ENCODE data around the gene SYS1. TPM values are rescaled to one million over a fixed set of nuclear protein-coding genes. Genes with fewer than 3 reads are reported as not detected.

SYS1 gene
- total RNA-seq, 1 experiment from 2014 or later: 29.1 TPM

GRCh38 chr20:45345104-45345936 lies 17.6 kb upstream of the SYS1 start:
- ATAC-seq (no peak), DNase-seq (ENCODE audit: low read depth, low spot score) (no peak)
- peak; percentile 34; the same call in 1 of the 2 replicates for TF ChIP-seq POLR2AphosphoS5 (IDR thresholded peaks at IDR 0.05; ENCODE audit: low read depth, low read length)
- TF ChIP-seq SIN3A (IDR thresholded peaks at IDR 0.05; ENCODE audit: borderline replicate concordance, insufficient read depth, low read depth, low read length): no peak
- no peak for TF ChIP-seq CTCF (IDR thresholded peaks at IDR 0.05)
- Histone ChIP-seq H3K4me1 (ENCODE audit: control insufficient read depth, insufficient read depth, low read length) (peaks cover 73% of the 10 kb centered on the region), H3K9me3 (ENCODE audit: control insufficient read depth, insufficient read depth, low read depth, low read length) (no peaks in the 10 kb centered on the region), H3K4me3 (ENCODE audit: low read depth in 2 of 2, low read length in 2 of 2) (peak overlapping the region; percentile 70 to 94), H3K27me3 (ENCODE audit: control insufficient read depth, insufficient read depth, low read length) (no peaks in the 10 kb centered on the region), H3K36me3 (ENCODE audit: control insufficient read depth, insufficient read depth, low read length) (no peaks in the 10 kb centered on the region), H3K27ac (ENCODE audit: low read length) (peak overlapping the region; percentile 83)
- CTCF ChIA-PET: no interaction called here
- in situ Hi-C loops (cut with HindIII; ENCODE audit: low pct_unique_long_range_greater_than_20kb, low sequenced_read_pairs) (no loop called here), intact Hi-C loops (cut with micrococcal nuclease; ENCODE audit: unreplicated experiment) (no loop called here)
- POLR2A ChIA-PET: interaction anchor here (0.6 kb wide), 1 partner anchor 13 kb away, joined by 5 read pairs; no protein-coding TSS in a partner anchor
- no TSS peak for BruUV-seq (replicated peaks)

- Histone ChIP-seq H3K27ac (ENCODE audit: low read length) (peak overlapping the region; percentile 83), H3K36me3 (ENCODE audit: control insufficient read depth, insufficient read depth, low read length) (no peaks in the 10 kb centered on the region), H3K9me3 (ENCODE audit: control insufficient read depth, insufficient read depth, low read depth, low read length) (no peaks in the 10 kb centered on the region), H3K4me3 (ENCODE audit: low read depth in 2 of 2, low read length in 2 of 2) (peak overlapping the region; percentile 70 to 94), H3K4me1 (ENCODE audit: control insufficient read depth, insufficient read depth, low read length) (peaks cover 63% of the 10 kb centered on the region), H3K27me3 (ENCODE audit: control insufficient read depth, insufficient read depth, low read length) (no peaks in the 10 kb centered on the region)
- CTCF ChIA-PET: interaction anchor here (0.6 to 2.0 kb wide), 2 partner anchors 90 to 1352 kb away, joined by 3 to 7 read pairs; no protein-coding TSS in a partner anchor
- in situ Hi-C loops (cut with HindIII; ENCODE audit: low pct_unique_long_range_greater_than_20kb, low sequenced_read_pairs): no loop called here
- DNase-seq (ENCODE audit: low read depth, low spot score) (no peak), ATAC-seq (no peak)
- BruUV-seq (replicated peaks): no TSS peak
- POLR2A ChIA-PET: no interaction called here
- TF ChIP-seq CTCF (IDR thresholded peaks at IDR 0.05): no peak
- no peak for TF ChIP-seq SIN3A (IDR thresholded peaks at IDR 0.05; ENCODE audit: borderline replicate concordance, insufficient read depth, low read depth, low read length)
- no peak for TF ChIP-seq POLR2AphosphoS5 (IDR thresholded peaks at IDR 0.05; ENCODE audit: low read depth, low read length)
- TF ChIP-seq TCF7L2 (IDR thresholded peaks at IDR 0.05; ENCODE audit: low read depth, low read length): no peak
- no peak for TF ChIP-seq REST (IDR thresholded peaks at IDR 0.05; ENCODE audit: insufficient read depth in 1 of 2, low read depth in 2 of 2, low read length in 1 of 2)
- intact Hi-C loops (cut with micrococcal nuclease; ENCODE audit: unreplicated experiment): no loop called here
Measured at GRCh38 chr20:45346291-45346718, 16.7 kb upstream of the SYS1 start.
